Upper lobe of left lung (tissue), 4 donors: ENCODE measurements around the gene S100P.

Experiments
- CTCF ChIP-seq, 6 experiments: fragments of 450-650 bp in 4 of 6; fragments of 200-600 bp in 2 of 6; sonication (generic) in 2 of 6; IDR thresholded peaks; one replicate each; pipeline ENCODE4 v1.5.1; 2016 to 2019; ENCODE audit warnings: antibody characterized with exemption in 6 of 6
- EP300 ChIP-seq, 4 donors: sonication (generic); formaldehyde crosslinking; IDR thresholded peaks; one replicate each; pipeline ENCODE4 v1.5.1; 2017; ENCODE audit warnings: antibody characterized with exemption in 4 of 4, control low read depth in 2 of 4
- POLR2A ChIP-seq, 4 donors: fragments of 450-650 bp; IDR thresholded peaks; one replicate each; pipeline ENCODE4 v1.5.1; 2016 to 2017; ENCODE audit warnings: antibody characterized with exemption in 4 of 4, mild to moderate bottlenecking in 2 of 4

GRCh38 chr4:6715704-6716017 is 22.0 kb downstream of the S100P start:
- TF ChIP-seq CTCF (IDR thresholded peaks at IDR 0.05): no peak
- TF ChIP-seq EP300 (IDR thresholded peaks at IDR 0.05): no peak
- no peak for TF ChIP-seq POLR2A (IDR thresholded peaks at IDR 0.05)
